Measurements from ENCODE around the gene FHL1.
"Not testable (repeated sequence)": the region's sequence is repeated elsewhere in the genome, so short reads cannot be mapped to it uniquely, and the experiment has no call there.

Gene FHL1

DNA sequence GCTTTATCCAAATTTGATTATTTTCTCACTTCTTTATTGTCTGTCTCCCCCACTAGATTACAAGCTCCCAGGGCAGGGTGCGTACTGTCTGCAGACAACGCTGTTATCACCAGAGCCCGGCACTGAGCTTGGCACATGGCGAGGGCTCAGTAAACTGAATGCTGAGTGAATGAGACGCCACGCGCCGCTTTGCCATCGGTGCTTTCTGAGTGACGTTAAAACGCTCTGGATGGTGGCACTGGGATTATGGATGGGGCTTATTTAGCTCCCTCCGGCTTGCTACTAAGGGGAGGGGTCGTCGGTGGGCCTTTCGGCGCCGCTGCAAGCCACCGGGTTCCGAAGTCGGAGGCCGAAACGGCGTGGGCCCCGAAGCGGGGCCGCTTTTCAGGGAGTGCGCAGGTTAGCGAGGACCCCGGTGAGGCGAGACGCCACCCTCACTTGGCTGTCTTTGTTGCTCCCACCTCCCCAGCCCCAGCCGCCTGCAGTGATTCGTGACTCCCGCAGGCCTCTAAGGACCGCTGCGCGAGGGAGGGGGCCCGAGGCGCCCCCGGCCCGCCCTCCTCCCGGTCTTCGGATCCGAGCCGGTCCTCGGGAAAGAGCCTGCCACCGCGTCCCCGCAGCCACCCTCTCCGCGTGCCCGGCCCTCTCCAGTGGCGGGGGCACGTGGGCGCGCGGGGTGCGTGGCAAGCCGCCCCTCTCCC lies 569 bp upstream of the FHL1 start:
- DNase-seq (ENCODE audit: low read depth, low spot score), result no peak

DNA sequence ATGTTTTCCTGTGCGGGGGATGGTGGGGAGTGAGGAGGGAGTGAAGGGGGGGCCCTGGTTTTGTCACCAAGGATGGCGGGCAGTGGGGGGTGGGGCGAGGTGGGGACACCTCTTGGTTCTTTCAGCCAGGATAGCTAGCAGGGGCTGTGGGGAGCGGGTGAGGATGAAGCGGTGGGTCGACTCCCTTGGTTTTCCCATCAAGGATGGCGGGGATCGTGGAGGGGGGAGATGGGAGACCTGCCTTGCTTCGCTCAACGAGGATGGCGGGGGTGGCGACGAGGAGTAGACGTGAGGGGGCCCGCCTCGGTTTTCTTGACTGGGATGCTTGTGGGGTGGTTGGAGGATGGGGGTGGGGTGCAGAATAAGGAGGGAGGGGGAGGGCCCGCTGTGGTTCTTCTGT lies 643 bp downstream of the FHL1 start:
- no peak for DNase-seq (ENCODE audit: low read depth, low spot score)

DNA sequence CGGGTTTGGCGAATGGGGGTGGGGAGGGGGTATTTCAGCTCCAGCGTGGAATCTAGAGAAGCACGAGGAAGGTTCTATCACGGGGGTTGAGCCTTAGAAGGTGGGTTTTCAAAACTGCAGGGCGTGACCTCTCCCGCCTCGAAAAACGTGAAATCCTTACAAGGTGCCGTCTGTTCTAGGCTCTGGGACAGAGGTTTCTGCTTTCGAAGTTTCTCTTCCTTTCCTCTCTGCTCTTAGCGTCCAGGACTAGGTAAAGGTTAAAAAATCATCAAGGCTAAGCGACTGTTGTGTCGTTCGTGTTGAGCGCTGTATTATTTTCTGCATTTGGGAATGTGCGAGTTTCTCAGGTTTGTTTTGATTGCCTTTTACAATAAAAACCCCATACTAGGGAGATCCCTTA lies 1.1 kb downstream of the FHL1 start:
- DNase-seq (ENCODE audit: low read depth, low spot score), result no peak

DNA sequence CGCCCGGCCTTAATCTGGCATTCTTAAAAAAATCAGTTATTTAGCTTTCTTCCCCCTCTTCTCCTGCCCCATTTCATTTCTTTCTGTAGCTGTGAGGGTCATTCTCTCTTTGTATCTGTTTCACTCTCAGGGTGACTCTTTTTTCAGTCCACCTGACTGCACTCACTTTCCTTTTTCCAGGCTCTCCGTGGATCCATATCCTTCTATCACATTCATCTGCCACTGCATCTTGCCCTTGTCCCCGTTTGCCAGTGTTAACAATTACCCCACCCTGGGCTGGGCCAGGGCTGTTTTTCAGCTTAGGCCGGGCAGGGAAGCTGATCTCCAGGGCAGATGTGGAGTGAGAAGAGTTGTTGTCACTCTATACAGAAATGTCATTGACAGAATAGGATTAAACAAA lies 7.7 kb downstream of the FHL1 start:
- DNase-seq (ENCODE audit: low read depth, low spot score), result no peak

DNA sequence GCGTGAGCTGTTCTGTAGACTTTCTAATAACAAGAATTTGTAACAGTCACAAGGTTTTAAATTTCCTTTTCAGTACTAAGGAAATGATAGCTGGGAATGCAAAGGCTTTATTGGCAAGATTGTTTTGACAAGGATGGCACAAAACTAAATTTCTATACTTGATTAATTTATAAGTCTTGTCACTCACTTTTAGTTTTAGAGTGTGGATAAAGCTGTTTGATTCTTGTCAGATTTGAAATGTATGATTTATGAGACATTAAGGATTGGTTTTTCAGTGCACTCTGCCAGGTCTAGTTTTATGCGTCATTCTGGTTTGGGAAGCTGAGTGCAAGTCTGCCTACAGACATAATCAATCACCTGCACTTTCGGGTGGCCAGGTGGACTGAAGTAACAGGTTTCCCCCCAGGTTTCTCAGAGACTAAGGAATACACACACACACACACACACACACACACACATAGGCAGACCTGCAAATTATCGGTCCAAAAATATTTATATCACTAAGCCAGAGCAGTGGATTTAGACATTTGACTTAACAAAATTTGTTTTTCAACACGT lies 9.3 kb downstream of the FHL1 start:
- no peak for DNase-seq (ENCODE audit: low read depth, low spot score)

DNA sequence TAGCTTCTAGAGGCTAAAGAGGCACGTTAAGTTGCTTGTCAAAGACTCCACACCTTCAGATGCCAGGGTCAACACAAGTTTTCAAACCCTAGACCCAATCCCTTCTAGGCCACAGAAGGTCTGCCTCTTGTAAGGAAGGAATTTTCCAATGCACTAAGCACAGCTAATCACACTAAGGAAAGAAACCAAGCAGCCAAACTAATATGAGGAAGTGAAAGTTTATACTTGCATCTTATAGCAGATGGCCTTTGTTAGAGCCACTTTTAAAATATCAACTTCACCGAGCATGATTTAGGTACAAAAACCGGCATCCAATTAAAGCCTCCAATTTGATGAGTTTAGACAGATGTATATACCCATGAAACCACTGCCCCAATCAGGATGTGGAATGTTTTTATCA lies 9.9 kb downstream of the FHL1 start:
- DNase-seq (ENCODE audit: low read depth, low spot score), result no peak

DNA sequence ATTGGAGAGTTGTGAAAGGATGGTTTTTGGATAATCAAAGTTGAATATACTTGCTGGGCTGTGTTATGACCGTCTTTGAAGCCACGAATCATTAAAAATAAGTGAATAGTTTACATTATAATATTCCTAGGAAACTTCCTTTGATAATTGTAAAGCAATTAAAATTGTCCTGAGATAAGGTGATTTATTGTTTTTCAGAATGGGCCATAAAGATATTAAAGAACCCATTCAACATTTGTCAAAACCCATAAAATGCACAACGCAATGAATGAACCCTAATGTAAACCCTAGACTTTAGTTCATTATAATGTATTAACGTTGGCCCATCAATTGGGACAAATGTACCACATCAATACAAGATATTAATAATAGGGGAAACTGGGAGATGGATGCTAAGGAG lies 11.4 kb downstream of the FHL1 start:
- no peak for DNase-seq (ENCODE audit: low read depth, low spot score)

DNA sequence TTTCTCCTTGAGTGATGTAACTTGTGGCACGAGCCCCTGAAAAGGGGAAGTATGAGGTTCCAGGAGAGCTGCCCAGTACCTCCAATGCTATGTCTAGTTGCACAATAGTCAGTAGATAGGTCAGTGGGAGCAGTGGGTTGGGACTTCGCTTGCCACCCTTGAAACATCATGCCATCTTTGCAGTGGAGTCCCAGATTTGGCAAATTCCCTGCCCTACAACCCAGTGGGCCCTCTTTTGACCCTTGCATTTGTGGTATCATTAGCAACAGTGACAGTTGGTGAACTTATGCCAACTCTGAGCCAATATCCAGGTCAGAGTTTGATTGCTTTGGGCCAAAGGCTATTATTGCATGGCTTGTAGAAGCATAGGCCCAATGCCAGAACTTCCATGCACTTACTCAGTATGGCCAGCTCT lies 12.3 kb downstream of the FHL1 start:
- DNase-seq (ENCODE audit: low read depth, low spot score), result no peak

DNA sequence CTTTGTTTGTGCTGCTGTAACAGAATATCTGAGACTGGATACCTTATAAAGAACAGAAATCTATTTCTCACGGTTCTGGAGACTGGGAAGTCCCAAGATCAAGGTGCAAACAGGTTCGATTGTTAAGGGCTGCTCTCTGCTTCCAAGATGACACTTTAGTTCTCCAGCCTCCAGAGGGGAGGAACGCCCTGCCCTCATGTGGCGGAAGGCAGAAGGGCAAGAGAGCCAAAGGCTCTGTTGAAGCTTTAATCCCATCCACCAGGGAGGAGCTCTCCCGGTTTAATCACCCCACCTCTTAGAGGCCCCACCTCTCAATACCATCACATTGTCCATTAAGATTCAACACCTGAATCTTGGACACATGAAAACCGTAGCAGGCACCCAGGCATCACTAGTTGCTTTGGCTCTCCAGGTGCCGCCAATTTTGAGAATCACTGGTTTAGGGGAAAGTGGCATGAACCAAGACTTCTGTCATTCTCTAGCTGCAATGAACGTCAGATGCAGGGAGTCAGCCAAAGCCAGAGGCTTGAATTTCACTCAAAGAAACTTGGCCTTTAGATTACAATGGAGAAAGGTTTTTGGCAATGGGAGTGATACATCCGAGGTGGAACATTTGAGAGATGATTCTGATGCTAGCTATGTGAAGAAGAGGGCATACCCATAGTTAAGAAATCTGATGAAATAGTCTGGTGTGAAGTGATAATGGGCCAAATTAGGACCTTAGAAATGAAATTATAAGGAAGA lies 15.7 kb downstream of the FHL1 start:
- no peak for DNase-seq (ENCODE audit: low read depth, low spot score)

DNA sequence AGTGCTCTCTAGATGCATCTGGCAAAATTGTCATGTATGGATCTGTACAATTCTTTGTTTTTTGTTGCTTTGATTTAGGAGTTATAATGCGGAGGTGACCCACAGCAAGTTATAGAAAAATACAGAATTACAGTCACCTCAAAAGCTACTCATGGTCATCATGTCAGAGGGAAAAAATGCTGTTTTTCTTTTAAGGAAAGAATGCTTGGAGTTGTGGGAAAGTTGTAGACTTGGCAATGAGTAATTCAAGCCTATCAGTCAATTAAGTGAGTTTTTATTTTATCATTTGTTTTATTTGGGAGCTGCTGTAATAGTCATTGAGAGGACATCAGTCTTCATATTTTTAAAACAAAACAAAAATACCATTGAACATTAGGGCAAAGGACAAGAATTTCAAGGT lies 16.4 kb downstream of the FHL1 start:
- no peak for DNase-seq (ENCODE audit: low read depth, low spot score)

DNA sequence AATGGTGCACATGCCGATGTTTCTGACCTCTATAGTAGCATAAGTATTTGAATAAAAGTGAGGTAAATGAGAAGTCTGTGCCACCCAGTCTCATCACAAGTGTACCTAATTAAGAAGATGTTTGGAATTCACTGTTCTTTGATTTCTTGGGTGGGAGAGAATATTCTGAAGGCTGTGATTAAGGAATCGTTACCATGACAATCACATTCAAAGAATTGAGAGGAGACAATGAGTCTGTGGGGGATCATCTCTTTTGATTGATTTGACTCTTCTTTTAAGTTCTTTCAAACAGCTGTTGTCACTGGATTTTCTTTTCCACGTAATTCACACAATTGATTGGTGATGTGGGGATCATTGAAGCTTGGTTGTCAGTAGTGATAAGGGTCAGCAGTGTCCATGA lies 18.1 kb downstream of the FHL1 start:
- no peak for DNase-seq (ENCODE audit: low read depth, low spot score)

DNA sequence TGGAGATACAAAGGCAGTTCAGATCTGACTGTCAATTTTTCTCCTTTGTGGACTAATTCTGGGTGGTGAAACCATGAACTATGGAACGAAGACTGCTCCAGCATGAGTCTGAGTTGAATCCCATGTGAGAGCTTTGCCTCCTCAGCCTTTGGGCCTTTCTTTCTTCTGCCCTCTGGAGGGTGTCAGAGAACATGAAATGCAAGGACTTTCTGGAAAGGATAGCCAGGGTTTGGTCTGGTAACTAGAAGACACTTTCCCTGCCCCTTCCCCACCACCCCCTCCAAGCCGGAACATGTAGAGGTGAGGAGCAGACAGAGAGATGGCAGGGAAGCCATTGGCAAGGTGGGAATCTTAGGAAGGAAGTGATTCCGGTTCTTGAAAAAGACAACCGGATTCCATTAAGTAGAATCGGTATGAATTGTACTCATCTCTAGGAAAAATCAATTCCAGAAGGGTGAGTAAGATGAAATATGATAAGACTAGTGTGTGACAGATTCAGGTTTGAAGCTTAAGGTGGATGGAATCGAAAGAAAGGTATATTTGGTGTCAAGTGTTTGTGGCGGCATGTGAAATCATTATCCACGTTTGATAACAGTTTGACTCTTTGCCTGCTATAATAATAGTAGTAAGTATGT lies 19.0 kb downstream of the FHL1 start:
- no peak for DNase-seq (ENCODE audit: low read depth, low spot score)

DNA sequence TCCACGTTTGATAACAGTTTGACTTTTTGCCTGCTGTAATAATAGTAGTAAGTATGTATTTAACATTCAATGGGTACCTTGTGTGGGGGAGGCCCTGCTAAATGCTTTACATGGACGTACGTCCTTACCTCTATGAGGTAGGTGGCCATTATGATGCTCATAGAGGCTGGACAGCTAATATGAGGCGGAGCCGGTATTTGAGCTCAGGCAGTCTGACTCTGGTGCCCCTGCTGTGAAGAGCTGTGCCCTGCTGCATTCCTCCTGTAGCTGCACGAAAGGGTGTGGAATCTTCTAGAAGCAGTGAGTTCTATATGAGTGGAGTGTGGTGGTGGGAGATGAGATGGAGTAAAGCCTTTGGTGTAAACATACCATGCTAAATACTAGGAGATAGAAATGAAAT lies 20.7 kb downstream of the FHL1 start:
- not testable (repeated sequence) for DNase-seq (ENCODE audit: low read depth, low spot score)

DNA sequence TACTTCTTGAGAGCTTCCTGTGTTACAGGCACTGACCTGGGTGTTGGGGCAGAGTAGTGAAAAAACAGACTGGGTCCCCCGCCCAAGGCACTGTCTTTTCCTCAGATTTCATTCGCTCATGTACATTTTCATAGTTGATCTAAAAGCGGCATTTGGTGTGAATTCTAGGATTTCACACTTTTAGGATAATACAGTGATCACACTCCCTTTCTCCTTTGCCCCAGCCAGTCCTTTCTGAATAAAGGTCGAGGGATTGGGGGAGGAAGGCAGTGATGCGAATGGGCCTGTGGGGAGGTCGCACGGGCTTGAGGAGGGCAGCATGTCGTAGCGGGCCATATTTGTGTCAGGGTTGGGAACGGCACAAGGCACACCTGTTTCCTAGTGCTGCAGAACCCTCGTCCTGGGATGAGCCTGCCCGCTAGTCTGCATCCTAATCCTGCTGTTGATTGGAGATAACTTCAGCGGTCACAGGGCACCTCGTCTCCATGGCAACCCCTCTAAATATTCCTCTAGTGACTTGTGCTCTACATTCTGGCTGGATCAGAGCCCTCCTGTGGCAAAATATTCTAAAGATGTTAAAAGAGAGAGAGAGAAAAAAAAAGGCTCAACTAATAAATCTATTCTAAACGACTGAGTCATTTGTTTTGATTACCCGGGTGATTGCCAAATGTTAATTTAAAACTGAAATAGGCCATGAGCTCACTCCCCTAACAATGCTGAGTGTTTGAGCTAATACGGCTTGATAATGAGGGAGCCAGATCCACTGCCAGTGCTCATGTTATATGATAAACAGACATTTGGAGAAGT lies 21.8 kb downstream of the FHL1 start:
- no peak for DNase-seq (ENCODE audit: low read depth, low spot score)

DNA sequence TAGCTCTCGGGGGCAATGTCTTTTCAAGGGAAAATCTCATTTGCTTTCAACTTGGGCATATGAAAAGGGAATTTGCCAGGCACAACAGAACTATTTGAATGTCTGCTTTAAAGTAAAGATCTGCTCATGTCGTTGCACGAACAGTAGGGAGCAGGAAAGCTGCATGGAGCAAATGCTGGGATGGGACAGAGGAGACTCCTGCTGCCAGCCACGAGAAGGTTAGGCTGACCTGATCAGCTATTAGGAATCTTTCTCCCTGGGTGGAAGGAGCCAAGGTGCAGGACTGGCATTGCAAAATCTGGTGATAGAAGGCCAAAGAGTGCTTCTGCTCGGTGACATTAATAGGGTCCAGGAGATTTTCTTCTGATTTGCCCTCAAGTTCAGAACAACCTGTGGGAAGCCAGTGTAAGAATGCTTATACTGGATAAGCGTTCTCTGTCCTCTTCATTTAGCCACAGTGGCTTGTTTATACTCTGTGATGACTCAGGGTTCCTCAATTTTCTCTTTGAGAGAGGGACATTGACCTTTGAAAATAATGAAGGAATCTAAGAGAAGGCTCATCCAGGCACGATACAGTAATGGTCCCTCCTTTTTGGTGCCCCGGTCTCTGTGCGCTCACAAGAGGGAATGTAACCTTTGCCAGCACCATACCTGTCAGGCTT lies 22.9 kb downstream of the FHL1 start:
- DNase-seq (ENCODE audit: low read depth, low spot score), result no peak

DNA sequence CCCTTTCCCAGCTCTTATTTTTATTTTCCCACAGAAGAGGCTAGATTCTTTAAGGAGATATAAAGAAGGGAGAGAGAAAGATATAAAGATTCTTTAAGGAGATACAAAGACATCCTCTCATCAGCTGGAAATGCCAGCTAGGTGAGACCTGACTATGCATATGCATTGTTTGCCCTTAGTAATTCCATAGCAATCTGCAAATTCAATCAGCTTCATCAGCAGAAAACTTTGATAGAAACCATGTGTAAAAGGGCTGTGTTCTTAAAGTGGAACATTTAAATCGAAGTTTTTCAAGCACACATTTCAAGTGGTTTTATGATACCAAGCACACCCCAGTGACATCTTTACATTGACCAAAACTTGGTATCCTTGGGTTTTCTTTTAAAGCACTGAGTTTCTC lies 24.1 kb downstream of the FHL1 start:
- DNase-seq (ENCODE audit: low read depth, low spot score), result no peak

DNA sequence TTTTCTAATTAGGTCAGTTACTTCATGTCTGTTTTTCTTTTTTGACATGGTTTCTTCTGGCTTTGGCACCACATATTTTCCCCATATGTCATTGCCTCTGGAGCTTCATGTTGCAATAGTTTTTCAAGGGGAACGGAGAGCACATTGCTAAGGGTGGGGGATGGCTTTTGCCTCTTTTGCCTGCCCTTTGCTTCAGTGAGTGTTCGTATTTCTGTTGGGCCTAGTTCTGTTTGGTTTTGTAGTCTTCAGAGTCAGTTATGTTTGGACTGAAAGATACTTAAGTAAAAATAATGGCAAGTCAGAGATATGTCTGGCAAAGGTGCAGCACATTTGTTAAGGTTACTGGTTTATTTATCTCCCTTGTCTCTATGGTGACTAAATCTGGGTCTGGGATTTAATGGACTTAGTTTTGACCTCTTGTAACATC lies 29.1 kb downstream of the FHL1 start:
- DNase-seq (ENCODE audit: low read depth, low spot score), result no peak

DNA sequence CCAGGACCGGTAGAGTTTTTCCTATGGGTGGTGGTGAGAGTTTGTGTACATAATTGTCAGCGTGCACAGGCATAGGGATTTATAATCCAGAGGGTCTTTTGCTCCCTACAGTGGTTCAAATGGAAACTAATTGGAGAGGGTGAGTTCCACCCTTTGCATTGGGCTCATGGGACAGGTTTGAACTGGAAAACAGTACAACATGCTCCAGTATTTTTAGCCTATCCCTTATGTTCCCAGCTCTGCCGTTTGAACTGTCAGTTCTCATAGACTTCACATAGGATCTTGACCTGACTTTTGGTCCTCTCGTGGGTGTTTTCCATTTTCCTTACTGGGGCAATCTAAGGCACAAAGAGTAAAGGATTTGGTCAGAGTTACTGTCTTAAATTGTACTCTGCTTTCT lies 31.8 kb downstream of the FHL1 start:
- no peak for DNase-seq (ENCODE audit: low read depth, low spot score)

DNA sequence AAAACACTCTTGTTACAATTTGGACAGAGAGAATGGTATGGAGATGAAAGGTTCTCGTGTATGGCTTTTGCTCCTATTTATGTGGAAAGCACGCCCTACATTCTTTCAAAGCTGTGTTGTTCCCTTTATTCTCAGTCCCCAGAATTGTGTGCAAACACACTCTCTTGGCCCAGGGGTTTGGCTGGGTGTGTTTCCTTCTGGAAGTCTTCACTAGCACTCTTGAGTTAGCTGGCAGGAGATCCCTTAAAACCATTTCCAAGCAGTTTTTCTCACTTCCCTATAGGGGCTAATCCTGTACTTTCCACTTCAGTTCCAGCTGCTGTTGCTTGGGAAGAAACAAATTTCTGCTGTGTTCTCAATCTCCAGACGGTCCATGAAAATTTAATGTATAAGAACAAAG lies 35.1 kb downstream of the FHL1 start:
- DNase-seq (ENCODE audit: low read depth, low spot score), result no peak

DNA sequence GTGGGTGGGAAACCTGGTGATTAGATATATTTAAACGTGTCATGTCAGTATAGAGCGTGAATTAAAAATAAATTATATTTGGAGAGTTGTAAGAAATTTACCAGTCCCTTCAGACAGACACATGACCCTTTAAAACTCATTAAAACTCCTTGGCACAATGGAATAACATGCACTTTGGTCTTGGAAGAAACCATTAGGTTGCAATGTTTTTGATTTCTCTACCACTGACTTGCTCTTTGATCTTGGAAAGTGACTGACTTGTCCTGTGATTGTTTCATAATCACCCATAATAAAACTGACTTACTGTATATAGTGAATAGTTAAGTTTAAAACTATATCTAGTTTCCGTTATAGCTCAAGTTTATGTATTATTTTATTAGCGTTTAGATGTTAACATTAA lies 35.8 kb downstream of the FHL1 start:
- no peak for DNase-seq (ENCODE audit: low read depth, low spot score)

DNA sequence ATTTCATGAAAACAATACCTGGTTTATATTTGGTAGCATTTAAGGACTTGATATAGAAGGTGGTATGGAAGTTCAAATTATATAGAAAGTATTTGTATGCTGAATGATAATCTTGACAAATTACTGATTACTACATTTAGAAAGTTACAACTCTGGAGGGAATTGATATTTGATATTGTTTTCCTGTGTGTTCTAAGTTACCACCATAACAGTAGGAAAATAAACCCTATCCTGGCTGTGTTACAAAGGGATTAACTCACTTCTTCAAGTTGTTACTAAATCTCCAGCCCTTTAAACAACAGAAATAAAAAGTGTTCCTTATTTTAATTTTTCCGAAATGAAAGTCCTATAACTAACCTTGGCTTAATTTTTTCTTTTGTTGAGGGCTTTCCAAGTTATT lies 36.6 kb downstream of the FHL1 start:
- DNase-seq (ENCODE audit: low read depth, low spot score), result no peak

Measured in activated naive CD8-positive, alpha-beta T cell treated with anti-CD3 and anti-CD28 coated beads, Interleukin-2, amount 50 U/mL, for 16 hours (primary cell).